Esophagus muscularis mucosa (tissue), 4 donors: ENCODE measurements around the gene ADAMTS17.

Experiments used
- EP300 ChIP-seq: sonication (generic); formaldehyde crosslinking; IDR thresholded peaks from one replicate; pipeline ENCODE4 v1.6.1; 2017; ENCODE audit warnings: antibody characterized with exemption
- POLR2A ChIP-seq: fragments of 450-650 bp; IDR thresholded peaks from one replicate; pipeline ENCODE4 v1.6.1; 2017; ENCODE audit warnings: antibody characterized with exemption, moderate library complexity, mild to moderate bottlenecking, low read depth
- POLR2AphosphoS5 ChIP-seq, 2 donors: sonication (generic); formaldehyde crosslinking; IDR thresholded peaks; one replicate each; pipeline ENCODE4 v1.6.1; 2017; ENCODE audit warnings: antibody characterized with exemption in 2 of 2
- TF ChIP-seq, protein P1 (sequence below), 3 experiments: fragments of 200-600 bp in 2 of 3; fragments of 450-650 bp in 1 of 3; sonication (generic) in 2 of 3; IDR thresholded peaks; one replicate each; pipeline ENCODE4 v1.5.1; 2017 to 2019; ENCODE audit warnings: antibody characterized with exemption in 3 of 3, mild to moderate bottlenecking in 2 of 3, moderate library complexity in 1 of 3

DNA sequence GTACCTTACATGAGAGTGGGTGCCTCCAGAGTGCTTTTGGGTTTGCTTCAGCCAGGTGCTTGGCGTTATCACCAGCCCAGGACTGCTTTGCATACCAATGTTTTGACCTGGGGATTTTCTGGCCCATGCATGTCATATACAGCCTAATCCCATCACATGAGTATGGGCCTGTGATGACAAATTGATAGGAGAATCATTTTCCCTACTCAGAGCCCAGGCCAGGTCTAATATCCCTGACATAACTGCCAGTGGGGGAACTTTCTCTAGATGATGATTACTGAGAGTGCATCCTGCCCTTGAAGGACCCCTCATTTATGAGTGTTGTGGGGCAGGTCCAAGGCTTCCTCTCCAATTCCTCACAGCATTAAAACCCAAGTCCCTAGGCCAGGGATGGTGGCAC, 411.1 kb downstream of the ADAMTS17 start:
- no peak for TF ChIP-seq POLR2A
- TF ChIP-seq, protein P1, sequence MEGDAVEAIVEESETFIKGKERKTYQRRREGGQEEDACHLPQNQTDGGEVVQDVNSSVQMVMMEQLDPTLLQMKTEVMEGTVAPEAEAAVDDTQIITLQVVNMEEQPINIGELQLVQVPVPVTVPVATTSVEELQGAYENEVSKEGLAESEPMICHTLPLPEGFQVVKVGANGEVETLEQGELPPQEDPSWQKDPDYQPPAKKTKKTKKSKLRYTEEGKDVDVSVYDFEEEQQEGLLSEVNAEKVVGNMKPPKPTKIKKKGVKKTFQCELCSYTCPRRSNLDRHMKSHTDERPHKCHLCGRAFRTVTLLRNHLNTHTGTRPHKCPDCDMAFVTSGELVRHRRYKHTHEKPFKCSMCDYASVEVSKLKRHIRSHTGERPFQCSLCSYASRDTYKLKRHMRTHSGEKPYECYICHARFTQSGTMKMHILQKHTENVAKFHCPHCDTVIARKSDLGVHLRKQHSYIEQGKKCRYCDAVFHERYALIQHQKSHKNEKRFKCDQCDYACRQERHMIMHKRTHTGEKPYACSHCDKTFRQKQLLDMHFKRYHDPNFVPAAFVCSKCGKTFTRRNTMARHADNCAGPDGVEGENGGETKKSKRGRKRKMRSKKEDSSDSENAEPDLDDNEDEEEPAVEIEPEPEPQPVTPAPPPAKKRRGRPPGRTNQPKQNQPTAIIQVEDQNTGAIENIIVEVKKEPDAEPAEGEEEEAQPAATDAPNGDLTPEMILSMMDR (IDR thresholded peaks at IDR 0.05): no peak
- TF ChIP-seq POLR2AphosphoS5 (IDR thresholded peaks at IDR 0.05): no peak
- no peak for TF ChIP-seq EP300
